Lower leg skin (tissue), 4 donors: ENCODE measurements around the gene MECR. TPM values are rescaled to one million over a fixed set of nuclear protein-coding genes. Genes with fewer than 3 reads are reported as not detected.

Source experiments
- DNase-seq, 2 donors: peaks; one replicate each; pipeline ENCODE4 v3.0.0-alpha.2; 2019; ENCODE audit warnings: low spot score in 2 of 2
- H3K4me3 ChIP-seq: fragments of 200-600 bp; sonication (generic); 2 replicates; pipeline ENCODE4 v1.5.1; 2017; ENCODE audit warnings: mild to moderate bottlenecking, low read depth; ENCODE audit not compliant: poor library complexity, severe bottlenecking
- POLR2A ChIP-seq, 2 donors: fragments of 450-650 bp; IDR thresholded peaks; one replicate each; pipeline ENCODE4 v1.6.1; 2016 to 2017; ENCODE audit warnings: antibody characterized with exemption in 2 of 2, mild to moderate bottlenecking in 1 of 2, moderate library complexity in 1 of 2
- WGBS, 2 donors: methylation state at CpG; one replicate each; pipeline ENCODE4 v1.1.5; 2018; 5-methylcytosine and 5-hydroxymethylcytosine counted together
- intact Hi-C: fragments of 100-400 bp; cut with DNase I; formaldehyde crosslinking; loops from one replicate; pipeline ENCODE4 v1.15.0; 2023; ENCODE audit warnings: low total_unique reads
- total RNA-seq, 4 donors: library from RNA; depleted of rRNA; stranded (reverse); fragments of >200 nt; gene quantifications; one replicate each; pipeline ENCODE4 v1.1.0, GENCODE V29; 2016
- TF ChIP-seq, protein P1 (sequence below), 3 donors: fragments of 450-650 bp; IDR thresholded peaks; one replicate each; pipeline ENCODE4 v1.5.1; 2016; ENCODE audit warnings: antibody characterized with exemption in 3 of 3, mild to moderate bottlenecking in 3 of 3, moderate library complexity in 2 of 3

MECR gene
- total RNA-seq, 4 donors from 2014 or later = 23.2 to 28.3 (median 25.3) TPM

DNA sequence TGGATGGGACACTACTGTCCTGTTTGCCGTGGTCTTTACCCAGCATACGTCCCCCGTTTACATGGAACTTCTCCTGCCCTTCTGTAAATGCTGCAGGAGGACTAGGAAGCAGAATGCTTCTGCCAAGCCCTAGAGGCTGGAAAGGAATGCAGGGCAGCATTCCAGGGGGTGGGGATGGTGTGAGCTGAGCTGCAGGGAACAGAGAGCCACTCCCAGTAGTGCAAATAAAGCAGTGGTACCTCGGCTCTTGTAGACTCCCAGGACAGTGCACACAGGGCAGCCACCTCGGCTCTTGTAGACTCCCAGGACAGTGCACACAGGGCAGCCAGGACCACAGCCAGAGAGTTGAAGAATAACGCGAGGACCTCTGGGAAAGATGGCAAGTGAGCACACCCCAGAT lies 41.0 kb upstream of the MECR start:
- no peak overlapping the region for H3K4me3 ChIP-seq
- TF ChIP-seq, protein P1, sequence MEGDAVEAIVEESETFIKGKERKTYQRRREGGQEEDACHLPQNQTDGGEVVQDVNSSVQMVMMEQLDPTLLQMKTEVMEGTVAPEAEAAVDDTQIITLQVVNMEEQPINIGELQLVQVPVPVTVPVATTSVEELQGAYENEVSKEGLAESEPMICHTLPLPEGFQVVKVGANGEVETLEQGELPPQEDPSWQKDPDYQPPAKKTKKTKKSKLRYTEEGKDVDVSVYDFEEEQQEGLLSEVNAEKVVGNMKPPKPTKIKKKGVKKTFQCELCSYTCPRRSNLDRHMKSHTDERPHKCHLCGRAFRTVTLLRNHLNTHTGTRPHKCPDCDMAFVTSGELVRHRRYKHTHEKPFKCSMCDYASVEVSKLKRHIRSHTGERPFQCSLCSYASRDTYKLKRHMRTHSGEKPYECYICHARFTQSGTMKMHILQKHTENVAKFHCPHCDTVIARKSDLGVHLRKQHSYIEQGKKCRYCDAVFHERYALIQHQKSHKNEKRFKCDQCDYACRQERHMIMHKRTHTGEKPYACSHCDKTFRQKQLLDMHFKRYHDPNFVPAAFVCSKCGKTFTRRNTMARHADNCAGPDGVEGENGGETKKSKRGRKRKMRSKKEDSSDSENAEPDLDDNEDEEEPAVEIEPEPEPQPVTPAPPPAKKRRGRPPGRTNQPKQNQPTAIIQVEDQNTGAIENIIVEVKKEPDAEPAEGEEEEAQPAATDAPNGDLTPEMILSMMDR (IDR thresholded peaks at IDR 0.05) = no peak
- no peak for TF ChIP-seq POLR2A (IDR thresholded peaks at IDR 0.05)
- peak in 1 of 2 donors; percentile 90 for DNase-seq
- intact Hi-C loops = no loop called here
- WGBS, 2 donors = 13 to 21% methylated on average over 7 of the region's 7 CpGs

DNA sequence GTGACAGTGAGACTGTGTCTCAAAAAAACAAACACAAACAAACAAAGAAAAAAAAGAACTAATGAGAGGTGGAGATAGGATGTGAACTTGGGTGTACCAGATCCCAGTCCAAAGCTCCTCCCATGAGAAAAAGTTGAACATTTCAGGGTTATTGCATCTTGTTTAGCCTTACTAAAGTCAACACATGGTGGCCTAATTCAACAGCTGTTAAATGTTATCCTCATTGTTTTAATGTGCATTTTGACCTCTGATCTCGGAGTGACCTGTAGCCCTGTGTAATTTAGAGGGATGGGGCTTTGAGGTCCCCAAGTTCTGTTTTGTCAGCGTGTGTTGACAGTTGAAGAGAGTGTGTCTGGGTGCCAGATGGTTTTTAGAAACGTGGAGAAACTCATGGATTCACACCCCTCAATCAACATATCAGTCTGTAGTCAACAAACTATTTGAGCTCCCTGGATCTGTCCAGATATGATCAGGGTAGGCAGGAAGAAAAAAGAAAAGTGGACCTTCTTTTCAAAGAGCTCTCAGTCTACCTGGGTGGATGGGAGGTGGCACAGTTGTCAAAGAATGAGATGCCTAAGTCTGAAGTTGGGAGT lies 40.3 kb upstream of the MECR start:
- WGBS, 2 donors = 51 to 58% methylated on average over 3 of the region's 3 CpGs
- TF ChIP-seq POLR2A (IDR thresholded peaks at IDR 0.05) = no peak
- no peak for DNase-seq
- no peak overlapping the region for H3K4me3 ChIP-seq
- intact Hi-C loops = no loop called here

DNA sequence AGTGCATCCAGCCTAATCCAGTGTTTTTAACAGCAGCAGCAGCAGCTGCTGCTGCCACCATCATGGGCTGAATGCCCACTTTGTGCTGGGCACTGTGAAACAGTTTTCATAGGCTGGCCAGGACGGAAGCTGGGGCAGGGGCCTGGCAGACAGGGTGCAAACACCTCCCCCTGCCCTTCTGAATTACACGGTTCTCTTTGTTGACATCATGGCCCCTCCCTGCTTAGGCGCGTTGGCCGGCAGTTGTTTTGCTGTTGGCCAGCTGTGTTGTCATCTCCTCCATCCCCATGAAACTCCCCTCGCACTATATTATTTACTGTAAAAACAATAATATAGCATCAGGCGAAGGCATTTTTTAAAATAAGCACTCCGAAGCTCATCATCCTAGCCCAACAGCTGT lies 38.6 kb upstream of the MECR start:
- H3K4me3 ChIP-seq = no peak overlapping the region
- intact Hi-C loops = no loop called here
- WGBS, 2 donors = 65 to 75% methylated on average over 8 of the region's 8 CpGs
- DNase-seq = no peak
- TF ChIP-seq POLR2A (IDR thresholded peaks at IDR 0.05) = no peak
- TF ChIP-seq, protein P1 (IDR thresholded peaks at IDR 0.05) = no peak

DNA sequence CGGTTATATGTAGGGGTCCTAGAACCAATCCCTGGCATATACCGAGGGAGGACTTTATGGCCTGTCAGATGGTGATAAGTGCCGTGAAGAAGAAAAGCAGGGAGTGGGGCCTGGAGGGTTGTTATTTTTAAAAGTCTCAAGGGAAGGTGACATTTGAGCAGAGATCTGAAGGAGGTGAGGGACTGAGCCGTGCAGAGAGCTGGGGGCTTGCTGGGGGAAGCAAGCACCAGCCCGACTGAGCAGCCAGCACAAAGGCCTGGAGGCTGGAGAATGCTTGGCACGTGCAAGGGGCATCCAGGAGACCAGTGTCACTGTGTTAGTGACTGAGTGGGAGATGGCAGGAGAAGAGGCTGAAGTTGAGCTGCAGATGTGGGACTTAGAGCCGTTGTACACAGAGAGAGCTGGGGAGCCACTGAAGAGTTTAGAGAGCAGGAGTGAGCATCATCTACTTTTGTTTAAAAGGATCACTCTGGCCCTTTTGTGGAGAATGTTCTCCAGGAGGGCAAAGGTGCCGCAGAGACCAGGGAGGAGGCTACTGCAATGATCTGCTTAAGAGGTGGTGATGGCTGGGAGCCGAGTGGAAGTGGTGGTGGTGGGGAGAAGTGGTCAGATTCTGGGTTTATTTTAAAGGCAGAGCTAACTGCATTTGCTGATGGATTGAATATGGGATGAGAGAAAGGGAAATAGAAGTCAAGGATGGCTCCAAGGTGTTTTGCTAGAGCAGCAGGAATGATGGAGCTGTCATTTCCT lies 36.8 kb upstream of the MECR start:
- DNase-seq = no peak
- WGBS, 2 donors = 87 to 90% methylated on average over 9 of the region's 9 CpGs
- intact Hi-C loops = no loop called here
- TF ChIP-seq, protein P1 (IDR thresholded peaks at IDR 0.05) = no peak
- no peak for TF ChIP-seq POLR2A (IDR thresholded peaks at IDR 0.05)
- H3K4me3 ChIP-seq = no peak overlapping the region

DNA sequence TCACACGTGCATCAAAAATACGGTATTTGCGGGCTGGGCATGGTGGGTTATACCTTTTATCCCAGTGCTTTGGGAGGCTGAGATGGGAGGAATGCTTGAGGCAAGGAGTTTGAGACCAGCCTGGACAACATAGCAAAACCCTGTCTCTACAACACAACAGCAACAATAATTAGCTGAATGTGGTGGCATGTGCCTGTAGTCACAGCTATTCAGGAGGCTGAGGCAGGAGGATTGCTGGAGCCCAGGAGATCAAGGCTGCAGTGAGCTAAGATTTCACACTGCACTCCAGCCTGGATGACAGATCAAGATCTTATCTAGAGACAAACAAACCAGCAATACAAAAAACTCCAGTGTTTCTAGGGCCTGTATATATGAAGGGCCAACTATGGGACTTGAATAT lies 36.2 kb upstream of the MECR start:
- H3K4me3 ChIP-seq = no peak overlapping the region
- intact Hi-C loops = no loop called here
- WGBS, 2 donors = 95 to 96% methylated on average over 3 of the region's 3 CpGs
- no peak for TF ChIP-seq POLR2A (IDR thresholded peaks at IDR 0.05)
- TF ChIP-seq, protein P1 (IDR thresholded peaks at IDR 0.05) = no peak
- no peak for DNase-seq

DNA sequence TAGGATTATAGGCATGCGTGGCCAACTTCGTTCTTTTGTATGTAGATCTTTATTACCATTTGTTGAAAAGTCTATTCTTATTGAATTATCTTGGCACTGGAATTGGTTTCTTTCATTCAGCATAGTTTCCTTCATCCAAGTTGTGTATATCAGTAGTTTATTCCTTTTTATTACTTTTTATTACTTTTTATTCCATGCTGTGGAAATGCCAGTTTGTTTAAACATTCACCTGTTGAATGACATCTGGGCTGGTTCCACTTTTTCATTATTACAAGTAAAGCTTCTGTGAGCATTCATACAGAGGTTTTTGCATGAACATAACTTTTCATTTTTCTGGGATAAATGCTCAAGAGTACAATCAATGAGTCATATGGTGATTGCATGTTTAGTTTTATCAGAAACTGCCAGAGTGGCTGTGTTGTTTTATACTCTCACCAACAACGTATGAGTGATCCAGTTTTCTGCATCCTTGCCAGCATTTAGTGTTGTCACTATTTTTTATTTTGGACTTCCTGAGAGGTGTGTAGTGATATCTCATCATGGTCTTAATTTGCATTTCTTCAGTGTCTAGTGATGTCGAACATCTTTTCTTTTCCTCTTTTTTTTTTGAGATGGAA lies 34.1 kb upstream of the MECR start:
- no peak for DNase-seq
- H3K4me3 ChIP-seq = no peak overlapping the region
- WGBS, 2 donors = 76 to 77% methylated on average over 4 of the region's 4 CpGs
- intact Hi-C loops = no loop called here
- TF ChIP-seq, protein P1 (IDR thresholded peaks at IDR 0.05) = no peak
- no peak for TF ChIP-seq POLR2A (IDR thresholded peaks at IDR 0.05)
